Calu3 (cell line): ENCODE data around the gene C2orf80. TPM values are rescaled to one million over a fixed set of nuclear protein-coding genes. Genes with fewer than 3 reads are reported as not detected.
"Not testable (repeated sequence)": the region's sequence is repeated elsewhere in the genome, so short reads cannot be mapped to it uniquely, and the experiment has no call there.

Experiments used
- BruUV-seq: library from RNA; stranded (reverse); fragments of 400-500 nt; replicated peaks from 2 replicates; lab custom pipeline; 2021; lab: Mats Ljungman, UMichigan
- CTCF ChIA-PET: fragments of 300-600 bp; sonication (Branson Sonifier 250); formaldehyde crosslinking; loops from one replicate; lab custom pipeline; 2022; ENCODE audit warnings: antibody characterized with exemption; lab: Charles Lee
- DNase-seq: peaks from one replicate; pipeline ENCODE4 v3.0.0; 2022
- H3K27ac Mint-ChIP-seq: one replicate; pipeline ENCODE4 v1.8.0; 2022; ENCODE audit warnings: mixed read lengths; ENCODE audit not compliant: unreplicated experiment
- H3K27me3 Mint-ChIP-seq: one replicate; pipeline ENCODE4 v1.8.0; 2022; ENCODE audit warnings: mixed read lengths; ENCODE audit not compliant: unreplicated experiment
- H3K36me3 Mint-ChIP-seq: one replicate; pipeline ENCODE4 v1.8.0; 2022; ENCODE audit warnings: mild to moderate bottlenecking, moderate library complexity, mixed read lengths; ENCODE audit not compliant: insufficient read depth, unreplicated experiment
- H3K4me1 Mint-ChIP-seq: one replicate; pipeline ENCODE4 v1.8.0; 2022; ENCODE audit warnings: mild to moderate bottlenecking, low read depth, mixed read lengths; ENCODE audit not compliant: unreplicated experiment
- H3K4me3 Mint-ChIP-seq: one replicate; pipeline ENCODE4 v1.8.0; 2022; ENCODE audit warnings: mild to moderate bottlenecking, low read depth, moderate library complexity, mixed read lengths; ENCODE audit not compliant: unreplicated experiment
- H3K9me3 Mint-ChIP-seq: one replicate; pipeline ENCODE4 v1.8.0; 2022; ENCODE audit warnings: low read depth, mixed read lengths; ENCODE audit not compliant: unreplicated experiment
- CTCF ChIP-seq: fragments of 200-600 bp; IDR thresholded peaks from one replicate; pipeline ENCODE4 v1.8.0; 2022; ENCODE audit warnings: antibody characterized with exemption; ENCODE audit not compliant: unreplicated experiment
- intact Hi-C: fragments of 100-400 bp; cut with micrococcal nuclease; formaldehyde crosslinking; loops from one replicate; pipeline ENCODE4 v1.10.0; 2022; ENCODE audit not compliant: unreplicated experiment
- total RNA-seq: library from RNA; stranded (reverse); gene quantifications from 2 replicates; pipeline ENCODE4 v1.2.3, GENCODE V29; 2022

C2orf80 gene
- total RNA-seq, 1 experiment from 2014 or later, result not detected

GRCh38 chr2:208227581-208228232 is 37.9 kb upstream of the C2orf80 start:
- Mint-ChIP-seq H3K27ac (no peak overlapping the region), H3K9me3 (peaks cover 4% of the 10 kb centered on the region), H3K4me1 (peaks cover 8% of the 10 kb centered on the region), H3K36me3 (no peaks in the 10 kb centered on the region), H3K4me3 (no peak overlapping the region), H3K27me3 (no peaks in the 10 kb centered on the region)
- intact Hi-C loops, result no loop called here
- CTCF ChIA-PET, result no interaction called here
- TF ChIP-seq CTCF, result no peak
- no peak for DNase-seq
- no TSS peak for BruUV-seq

GRCh38 chr2:208224802-208225201 is 35.0 kb upstream of the C2orf80 start:
- H3K27ac Mint-ChIP-seq, result no peak overlapping the region
- H3K27me3 Mint-ChIP-seq, result peaks cover 7% of the 10 kb centered on the region
- H3K4me3 Mint-ChIP-seq, result no peak overlapping the region
- no peak for TF ChIP-seq CTCF
- intact Hi-C loops, result no loop called here
- DNase-seq, result peak; percentile 13
- H3K4me1 Mint-ChIP-seq, result no peaks in the 10 kb centered on the region
- no TSS peak for BruUV-seq
- no peaks in the 10 kb centered on the region for H3K36me3 Mint-ChIP-seq
- CTCF ChIA-PET, result interaction anchor here (1.0 kb wide), 1 partner anchor 49 kb away, joined by 3 read pairs; no protein-coding TSS in a partner anchor
- no peaks in the 10 kb centered on the region for H3K9me3 Mint-ChIP-seq

GRCh38 chr2:208222351-208222750 is 32.5 kb upstream of the C2orf80 start:
- Mint-ChIP-seq H3K9me3 (no peaks in the 10 kb centered on the region), H3K36me3 (no peaks in the 10 kb centered on the region), H3K27me3 (peaks cover 7% of the 10 kb centered on the region), H3K4me3 (no peak overlapping the region), H3K4me1 (no peaks in the 10 kb centered on the region), H3K27ac (no peak overlapping the region)
- intact Hi-C loops, result no loop called here
- no peak for DNase-seq
- no peak for TF ChIP-seq CTCF
- no TSS peak for BruUV-seq
- CTCF ChIA-PET, result no interaction called here

GRCh38 chr2:208221873-208222272 is 32.0 kb upstream of the C2orf80 start:
- CTCF ChIA-PET, H3K36me3 Mint-ChIP-seq: not testable (repeated sequence)

More at GRCh38 chr2:208221873-208222272, 32.0 kb upstream of the C2orf80 start:
- H3K4me3 Mint-ChIP-seq, BruUV-seq, H3K9me3 Mint-ChIP-seq, DNase-seq, H3K27me3 Mint-ChIP-seq, H3K4me1 Mint-ChIP-seq, H3K27ac Mint-ChIP-seq, intact Hi-C loops: not testable (repeated sequence)
